ENCODE results near the gene SLC17A9.

The SLC17A9 gene

DNA sequence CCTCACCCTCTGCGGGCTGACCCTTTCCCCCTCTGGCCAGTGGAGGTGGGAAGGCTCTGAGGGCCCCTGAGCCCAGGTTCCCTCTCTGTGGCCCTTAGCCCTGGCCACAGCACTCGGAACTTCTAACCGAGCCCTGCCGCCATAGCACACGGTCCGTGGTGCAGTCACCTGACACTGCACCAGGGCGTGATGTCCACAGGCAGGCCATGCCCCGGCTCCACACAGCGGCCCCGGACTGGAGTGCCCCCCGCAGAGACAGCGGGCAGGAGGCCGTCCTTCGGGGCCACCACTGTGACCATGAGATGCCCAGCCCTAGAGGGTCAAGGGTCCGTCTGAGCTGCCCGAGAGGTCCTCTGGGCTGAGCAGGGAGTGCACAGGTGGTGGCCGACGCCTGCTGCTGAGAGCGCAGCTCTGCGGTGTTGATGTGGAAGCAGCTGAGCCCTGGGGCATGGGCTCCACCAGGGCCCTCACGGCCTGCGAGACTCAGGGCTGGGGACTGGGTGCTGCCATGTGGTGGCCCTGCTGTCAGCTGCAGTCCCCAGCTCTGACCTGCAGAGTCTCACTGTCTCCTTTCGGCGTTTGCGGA lies 65.4 kb downstream of the SLC17A9 start:
- no peak for DNase-seq (ENCODE audit: low read depth)
